Testis (tissue), 2 donors: ENCODE data around the gene NMRK2.

Source experiments
- POLR2A ChIP-seq: fragments of 450-650 bp; IDR thresholded peaks from one replicate; pipeline ENCODE4 v1.6.1; 2017; ENCODE audit warnings: antibody characterized with exemption, mild to moderate bottlenecking, moderate library complexity
- TF ChIP-seq, protein P1 (sequence below), 3 experiments: fragments of 450-650 bp in 2 of 3; fragments of 200-600 bp in 1 of 3; sonication (generic) in 1 of 3; IDR thresholded peaks; one replicate each; pipeline ENCODE4 v1.5.1; 2016 to 2019; ENCODE audit warnings: antibody characterized with exemption in 3 of 3, mild to moderate bottlenecking in 2 of 3, moderate library complexity in 1 of 3

DNA sequence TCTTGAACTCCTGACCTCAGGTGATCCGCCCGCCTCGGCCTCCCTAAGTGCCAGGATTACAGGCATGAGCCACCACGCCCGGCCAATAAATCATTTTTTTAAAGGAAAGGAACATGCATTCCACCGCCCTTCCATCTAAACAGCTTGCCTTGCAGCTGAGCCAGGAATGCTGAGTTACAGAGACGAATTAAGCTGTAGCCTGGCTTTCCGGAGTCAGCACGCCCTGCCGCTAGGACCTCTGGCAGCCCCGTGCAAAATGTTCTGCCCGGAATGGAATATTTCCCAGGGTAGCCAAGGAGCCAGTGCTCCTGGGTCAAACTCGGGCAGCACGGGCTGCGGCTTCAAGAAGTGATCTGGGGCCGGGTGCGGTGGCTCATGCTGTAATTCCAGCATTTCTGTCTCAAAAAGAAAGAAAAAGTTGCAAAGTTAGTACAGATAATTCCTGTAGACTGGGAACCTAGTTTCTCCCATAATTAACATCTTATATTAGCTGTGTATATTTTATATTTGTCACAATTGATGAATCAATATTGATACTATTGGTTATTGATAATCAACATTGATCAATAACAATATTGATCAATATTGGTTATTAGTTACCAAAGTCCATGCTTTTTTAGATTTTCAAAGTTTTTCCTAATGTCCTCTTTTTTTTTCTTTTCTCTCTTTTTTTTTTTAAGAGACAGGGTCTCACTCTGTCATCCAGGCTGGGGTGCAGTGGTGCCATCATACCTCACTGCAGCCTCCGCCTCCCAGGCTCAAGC, 33.2 kb upstream of the NMRK2 start:
- TF ChIP-seq, protein P1, sequence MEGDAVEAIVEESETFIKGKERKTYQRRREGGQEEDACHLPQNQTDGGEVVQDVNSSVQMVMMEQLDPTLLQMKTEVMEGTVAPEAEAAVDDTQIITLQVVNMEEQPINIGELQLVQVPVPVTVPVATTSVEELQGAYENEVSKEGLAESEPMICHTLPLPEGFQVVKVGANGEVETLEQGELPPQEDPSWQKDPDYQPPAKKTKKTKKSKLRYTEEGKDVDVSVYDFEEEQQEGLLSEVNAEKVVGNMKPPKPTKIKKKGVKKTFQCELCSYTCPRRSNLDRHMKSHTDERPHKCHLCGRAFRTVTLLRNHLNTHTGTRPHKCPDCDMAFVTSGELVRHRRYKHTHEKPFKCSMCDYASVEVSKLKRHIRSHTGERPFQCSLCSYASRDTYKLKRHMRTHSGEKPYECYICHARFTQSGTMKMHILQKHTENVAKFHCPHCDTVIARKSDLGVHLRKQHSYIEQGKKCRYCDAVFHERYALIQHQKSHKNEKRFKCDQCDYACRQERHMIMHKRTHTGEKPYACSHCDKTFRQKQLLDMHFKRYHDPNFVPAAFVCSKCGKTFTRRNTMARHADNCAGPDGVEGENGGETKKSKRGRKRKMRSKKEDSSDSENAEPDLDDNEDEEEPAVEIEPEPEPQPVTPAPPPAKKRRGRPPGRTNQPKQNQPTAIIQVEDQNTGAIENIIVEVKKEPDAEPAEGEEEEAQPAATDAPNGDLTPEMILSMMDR (IDR thresholded peaks at IDR 0.05), result no peak
- no peak for TF ChIP-seq POLR2A
